ENCODE data around the gene SMC1B.
"Not testable (repeated sequence)": the region's sequence is repeated elsewhere in the genome, so short reads cannot be mapped to it uniquely, and the experiment has no call there.

SMC1B gene

DNA sequence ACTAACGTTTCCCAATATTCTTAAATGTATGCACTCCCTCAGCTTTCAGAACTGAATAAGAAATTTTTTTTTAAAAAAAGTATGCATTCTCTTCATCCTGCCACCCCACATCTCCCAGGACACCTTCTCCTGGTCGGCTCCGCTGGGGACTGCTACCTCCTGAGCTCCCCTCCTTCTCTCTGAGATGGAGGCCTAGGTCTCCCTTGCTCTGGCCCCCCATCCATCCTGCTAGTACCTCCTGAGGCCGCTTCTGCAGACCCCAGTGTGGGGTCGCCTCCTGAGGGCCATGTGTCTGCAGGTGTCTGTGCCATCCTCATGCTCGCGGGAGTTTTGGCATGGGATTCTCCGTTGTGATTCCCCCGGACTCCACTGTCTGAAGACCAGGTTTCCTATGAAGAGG, 75.9 kb downstream of the SMC1B start:
- no peak for DNase-seq

DNA sequence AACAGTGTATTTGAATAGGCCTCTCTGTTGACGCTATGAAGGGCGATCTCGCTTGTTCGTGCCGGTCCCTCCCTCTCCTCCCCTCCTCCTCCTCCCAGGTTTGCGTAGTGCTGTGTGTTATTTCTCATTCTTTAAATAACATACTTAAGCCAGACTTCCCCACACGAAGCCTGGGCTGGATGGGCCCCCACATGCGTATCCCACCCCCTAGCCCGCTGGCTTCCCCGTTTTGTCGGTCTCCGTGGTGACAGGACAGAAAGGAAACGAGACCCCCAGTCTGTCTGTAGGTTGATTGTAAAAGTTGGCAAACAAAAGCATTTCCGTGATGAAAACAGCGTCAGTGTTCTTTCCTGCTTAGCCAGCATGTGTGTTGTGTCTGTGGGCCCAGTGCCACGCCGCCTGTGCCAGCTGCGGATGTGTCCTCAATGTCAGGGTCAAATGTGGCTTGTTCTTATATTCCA, 76.4 kb downstream of the SMC1B start:
- DNase-seq: no peak

DNA sequence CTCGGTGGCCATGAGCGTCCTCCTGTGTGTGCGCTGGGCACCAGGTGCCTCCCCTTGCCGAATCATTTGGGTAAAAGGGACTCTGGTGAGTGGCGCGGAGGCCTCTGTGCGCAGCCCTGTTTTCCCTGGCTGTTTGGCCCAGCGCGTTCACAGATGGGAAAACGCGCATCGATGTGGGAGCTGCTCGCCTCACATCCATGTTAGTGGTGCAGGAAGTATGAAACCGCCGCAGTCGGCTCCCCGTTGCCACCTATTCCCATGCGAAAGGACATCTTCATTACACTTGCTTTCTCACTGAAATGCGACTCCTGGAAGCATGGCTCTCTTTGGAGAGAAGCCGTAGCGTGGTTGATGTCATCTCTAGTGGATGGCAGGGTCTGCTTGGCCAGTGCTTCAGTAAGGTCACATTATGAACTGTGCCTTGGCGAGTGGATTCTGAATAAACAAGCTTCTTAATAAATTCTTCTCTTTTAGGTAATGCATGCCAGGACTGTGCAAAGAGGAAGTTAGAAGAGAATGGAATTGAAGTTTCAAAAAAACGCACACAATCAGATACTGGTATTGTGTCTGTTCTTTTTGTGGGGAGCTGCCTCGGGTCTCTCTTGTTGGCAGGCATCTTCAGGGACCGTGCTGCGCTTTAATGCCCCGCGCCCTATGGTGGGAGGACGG, 77.4 kb downstream of the SMC1B start:
- DNase-seq: no peak

DNA sequence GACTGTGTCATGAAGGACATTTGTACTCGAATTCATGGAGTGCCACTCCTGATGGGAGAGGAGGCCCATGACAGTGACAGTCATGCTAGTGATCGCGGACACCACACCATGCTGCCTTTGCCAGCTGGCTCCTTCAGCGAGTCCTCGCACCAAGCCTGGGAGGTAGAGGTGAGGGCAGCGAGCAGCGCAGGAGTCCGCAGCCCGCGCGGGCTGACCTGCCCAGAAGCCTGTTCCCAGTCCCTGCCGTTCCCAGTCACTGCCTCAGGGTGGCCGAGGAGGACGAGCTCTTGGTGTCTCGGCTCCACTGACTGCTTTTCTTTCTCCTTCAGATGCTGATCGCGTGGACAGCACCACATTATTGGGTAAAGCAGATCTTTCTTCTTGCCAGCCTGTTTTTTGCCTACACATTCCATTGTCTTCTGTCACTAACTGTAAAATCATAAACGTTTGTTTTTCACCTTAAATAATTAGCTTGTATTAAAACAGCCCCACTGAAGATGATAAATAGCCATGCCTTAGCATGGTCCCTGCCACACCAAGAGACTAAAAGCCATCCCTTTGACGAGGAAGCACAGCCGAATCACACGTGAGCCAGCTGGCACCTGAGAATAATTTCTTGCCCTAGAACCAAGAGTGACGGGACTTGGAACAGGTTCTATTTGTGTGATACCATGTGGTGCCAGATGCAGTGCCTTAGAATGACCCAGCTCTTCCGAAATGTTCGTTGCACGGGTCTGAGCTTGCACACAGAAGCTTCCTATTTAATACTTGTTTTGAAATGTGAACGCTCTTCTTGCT, 78.2 kb downstream of the SMC1B start:
- DNase-seq: no peak

GRCh38 chr22:45334528-45334927, 78.9 kb downstream of the SMC1B start:
- DNase-seq: no peak

DNA sequence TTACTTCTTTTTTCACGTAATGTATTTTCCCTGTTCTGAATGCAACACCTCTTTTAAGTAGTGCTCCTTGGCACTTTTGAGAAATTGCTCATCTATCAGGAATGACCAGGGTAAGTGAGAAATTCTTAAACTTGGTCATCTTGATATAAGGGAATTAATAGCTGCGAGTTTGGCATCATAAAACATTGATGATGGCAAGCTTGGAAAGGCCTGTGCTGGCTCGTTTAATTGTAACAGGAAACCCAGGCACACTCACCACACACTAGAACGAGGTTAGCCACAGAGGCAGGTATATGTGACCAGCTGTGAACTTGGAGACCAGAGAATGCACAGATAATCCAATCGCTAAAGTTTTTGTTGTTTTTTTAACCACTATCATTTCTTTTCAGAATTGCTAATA, 79.3 kb downstream of the SMC1B start:
- DNase-seq: no peak

DNA sequence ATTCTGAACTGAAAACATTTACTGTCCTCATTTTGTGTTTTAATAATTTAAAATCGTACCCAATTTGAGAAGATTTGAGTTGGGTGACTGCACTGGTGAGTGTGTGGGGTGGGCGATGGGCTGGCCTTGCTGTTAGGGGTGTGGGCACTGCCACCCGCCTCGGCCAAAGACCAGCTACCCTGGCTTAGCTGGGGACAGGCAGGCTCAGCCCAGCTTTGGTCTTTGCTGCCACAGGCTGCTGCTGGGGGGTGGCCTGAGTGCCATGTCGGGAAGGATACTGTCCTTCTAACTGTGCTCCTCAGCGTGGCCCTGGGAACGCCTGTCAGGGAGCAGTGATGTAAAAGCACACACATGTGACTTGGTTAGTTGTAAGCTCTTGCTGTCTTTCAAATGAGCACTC, 81.4 kb downstream of the SMC1B start:
- no peak for DNase-seq

DNA sequence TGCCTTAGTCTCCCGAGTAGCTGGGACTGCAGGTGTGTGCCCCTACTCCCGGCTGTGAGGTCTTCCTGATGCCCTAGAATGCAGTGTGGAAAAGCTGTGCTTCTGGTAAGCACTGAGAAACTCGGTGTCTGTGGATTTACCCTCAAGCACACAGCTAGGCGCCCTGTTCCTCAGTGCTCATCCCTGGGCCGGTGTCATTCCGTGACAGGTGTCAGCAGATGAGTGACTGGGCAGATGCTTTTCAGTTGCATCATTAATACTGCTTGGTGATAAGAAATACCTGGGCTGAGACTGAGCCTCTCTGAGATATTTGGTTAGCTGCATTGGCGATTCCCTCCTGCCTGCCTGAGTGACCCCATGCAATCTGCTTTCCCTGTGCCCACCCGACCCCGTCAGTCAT, 81.9 kb downstream of the SMC1B start:
- no peak for DNase-seq

DNA sequence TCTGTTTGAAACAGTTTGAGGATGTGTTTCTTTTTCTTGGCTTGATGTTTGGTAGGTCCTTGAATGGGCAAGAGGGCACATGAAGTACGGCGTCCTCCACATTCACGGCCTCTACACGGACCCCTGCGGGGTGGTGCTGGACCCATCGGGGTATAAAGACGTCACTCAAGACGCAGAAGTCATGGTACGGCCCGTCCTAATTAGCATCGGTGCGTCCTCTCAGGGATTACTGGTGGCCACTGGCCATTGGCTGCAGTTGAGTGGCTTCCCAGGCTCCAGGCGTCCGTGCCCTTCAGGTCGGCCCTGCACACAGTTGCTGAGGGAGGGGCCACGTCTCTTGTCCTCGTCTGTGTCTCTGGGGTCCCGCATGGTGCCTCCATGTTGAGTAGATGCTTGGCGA, 82.9 kb downstream of the SMC1B start:
- no peak for DNase-seq

DNA sequence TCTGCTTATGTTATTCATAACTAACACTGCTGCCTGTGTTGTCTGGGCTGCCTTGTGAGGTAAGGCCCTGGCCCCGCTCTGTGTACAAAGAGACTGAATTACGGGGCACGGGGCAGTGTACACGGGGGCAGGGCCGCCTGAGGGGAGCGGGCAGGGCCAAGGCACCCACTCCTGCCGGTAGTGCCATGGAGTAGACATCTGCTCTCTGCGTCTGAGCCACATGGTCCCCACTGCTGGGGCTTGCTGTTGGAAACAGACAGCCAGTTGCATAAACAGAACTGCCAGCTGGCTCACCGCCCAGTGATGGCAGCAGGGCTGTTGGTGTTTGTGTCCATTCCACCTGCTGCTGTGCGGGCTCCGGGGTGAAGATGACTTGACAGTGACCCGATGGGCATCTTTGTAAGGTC, 83.9 kb downstream of the SMC1B start:
- DNase-seq: no peak

GRCh38 chr22:45328822-45329529, 84.4 kb downstream of the SMC1B start:
- peak; percentile 60 for DNase-seq

- not testable (repeated sequence) for DNase-seq
Measured at GRCh38 chr22:45328261-45328660, 85.1 kb downstream of the SMC1B start.

- no peak for DNase-seq
Measured at GRCh38 chr22:45324311-45324711, 89.1 kb downstream of the SMC1B start.

GRCh38 chr22:45323695-45324094, 89.7 kb downstream of the SMC1B start:
- no peak for DNase-seq

GRCh38 chr22:45322873-45323525, 90.4 kb downstream of the SMC1B start:
- DNase-seq: no peak

- DNase-seq: no peak
Measured at GRCh38 chr22:45321827-45322226, 91.6 kb downstream of the SMC1B start.

DNA sequence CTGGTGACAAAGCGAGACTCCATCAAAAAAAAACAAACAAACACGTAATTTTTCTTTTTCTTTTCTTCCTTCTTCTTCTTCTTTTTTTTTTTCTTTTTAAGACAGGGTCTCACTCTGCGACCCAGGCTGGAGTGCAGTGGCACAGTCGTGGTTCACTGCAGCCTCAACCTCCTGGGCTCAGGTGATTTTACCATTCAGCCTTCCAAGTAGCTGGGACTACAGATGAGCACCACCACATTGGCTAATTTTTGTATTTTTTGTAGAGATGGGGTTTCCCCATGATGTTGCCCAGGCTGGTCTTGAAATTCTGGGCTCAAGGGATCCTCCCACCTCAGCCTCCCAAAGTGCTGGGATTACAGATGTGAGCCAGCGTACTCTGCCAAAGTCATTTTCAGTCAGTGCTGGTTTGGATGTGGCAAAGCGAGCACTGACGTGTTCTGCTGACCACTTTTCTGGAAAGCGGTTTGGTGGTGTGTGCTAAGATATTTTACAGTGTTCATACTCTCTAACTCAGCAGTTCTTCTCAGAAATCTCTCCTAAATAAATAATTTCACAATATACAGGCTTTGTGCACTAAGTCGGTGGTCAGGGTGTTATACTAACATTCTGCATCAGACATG, 92.9 kb downstream of the SMC1B start:
- DNase-seq: no peak

DNA sequence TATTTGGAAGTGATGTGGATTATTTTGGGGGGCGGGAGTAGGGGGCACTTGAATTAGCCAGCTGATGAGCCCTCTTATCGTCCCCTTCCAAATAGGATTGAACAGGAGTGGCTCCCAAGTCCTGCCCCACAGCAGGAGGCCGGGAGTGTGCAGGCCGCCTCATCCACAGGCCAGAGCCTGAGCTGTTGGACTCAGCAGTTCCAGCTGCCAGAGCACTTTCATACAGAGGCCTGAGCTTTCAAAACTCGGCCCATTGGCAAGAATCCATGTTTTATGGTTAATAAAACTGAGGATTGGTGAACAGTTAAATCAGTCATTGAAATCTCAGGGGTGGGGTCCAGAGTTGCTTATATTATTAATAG, 94.1 kb downstream of the SMC1B start:
- DNase-seq: no peak

- DNase-seq: no peak
Measured at GRCh38 chr22:45318558-45319323, 94.7 kb downstream of the SMC1B start.

GRCh38 chr22:45318168-45318557, 95.2 kb downstream of the SMC1B start:
- DNase-seq: peak; percentile 58

- no peak for DNase-seq
Measured at GRCh38 chr22:45317551-45318167, 95.7 kb downstream of the SMC1B start.

Data from hematopoietic multipotent progenitor cell treated with erythropoietin and hydrocortisone succinate and interleukin-3 and kit ligand, for 8 days (in vitro differentiated cells).